Measurements from ENCODE around the gene KRI1.
"Not testable (repeated sequence)": the region's sequence is repeated elsewhere in the genome, so short reads cannot be mapped to it uniquely, and the experiment has no call there.

The KRI1 gene

DNA sequence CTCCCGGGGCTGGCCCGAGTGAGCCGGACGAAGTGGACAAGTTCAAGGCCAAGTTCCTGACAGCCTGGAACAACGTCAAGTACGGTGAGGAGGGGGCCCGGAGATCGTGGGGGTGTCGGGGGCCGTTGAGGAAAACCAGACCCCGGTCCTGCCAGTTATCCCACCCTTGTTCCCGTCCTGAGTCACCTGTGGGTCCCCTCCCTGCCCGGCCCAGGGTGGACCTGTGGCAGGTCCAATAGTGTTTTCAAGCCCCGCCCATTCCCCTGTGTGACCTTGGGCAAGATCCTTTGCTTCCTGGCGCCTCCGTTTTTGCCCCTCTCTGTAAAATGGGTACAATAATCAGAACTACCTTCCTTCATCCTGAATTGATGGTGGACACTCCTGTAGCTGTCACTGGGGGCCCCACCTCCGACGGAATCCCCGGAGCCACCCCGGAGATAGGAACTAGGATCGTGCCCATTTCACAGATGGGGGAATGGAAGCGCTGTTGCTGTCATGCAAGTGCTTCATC, 21.5 kb downstream of the KRI1 start:
- TF ChIP-seq, protein P1, sequence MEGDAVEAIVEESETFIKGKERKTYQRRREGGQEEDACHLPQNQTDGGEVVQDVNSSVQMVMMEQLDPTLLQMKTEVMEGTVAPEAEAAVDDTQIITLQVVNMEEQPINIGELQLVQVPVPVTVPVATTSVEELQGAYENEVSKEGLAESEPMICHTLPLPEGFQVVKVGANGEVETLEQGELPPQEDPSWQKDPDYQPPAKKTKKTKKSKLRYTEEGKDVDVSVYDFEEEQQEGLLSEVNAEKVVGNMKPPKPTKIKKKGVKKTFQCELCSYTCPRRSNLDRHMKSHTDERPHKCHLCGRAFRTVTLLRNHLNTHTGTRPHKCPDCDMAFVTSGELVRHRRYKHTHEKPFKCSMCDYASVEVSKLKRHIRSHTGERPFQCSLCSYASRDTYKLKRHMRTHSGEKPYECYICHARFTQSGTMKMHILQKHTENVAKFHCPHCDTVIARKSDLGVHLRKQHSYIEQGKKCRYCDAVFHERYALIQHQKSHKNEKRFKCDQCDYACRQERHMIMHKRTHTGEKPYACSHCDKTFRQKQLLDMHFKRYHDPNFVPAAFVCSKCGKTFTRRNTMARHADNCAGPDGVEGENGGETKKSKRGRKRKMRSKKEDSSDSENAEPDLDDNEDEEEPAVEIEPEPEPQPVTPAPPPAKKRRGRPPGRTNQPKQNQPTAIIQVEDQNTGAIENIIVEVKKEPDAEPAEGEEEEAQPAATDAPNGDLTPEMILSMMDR (IDR thresholded peaks at IDR 0.05; ENCODE audit: insufficient read depth, low read length, poor library complexity, severe bottlenecking), result no peak
- no peak for TF ChIP-seq EZH2phosphoT487 (conservative IDR thresholded peaks at IDR 0.05; ENCODE audit: low read length)
- H3F3A ChIP-seq (ENCODE audit: insufficient read depth), result peaks cover 10% of the 10 kb centered on the region
- H4K20me1 ChIP-seq (ENCODE audit: low read depth, low read length), result no peaks in the 10 kb centered on the region
- no peaks in the 10 kb centered on the region for H3K27me3 ChIP-seq (ENCODE audit: low read length)
- H3K9me2 ChIP-seq (replicated peaks; ENCODE audit: insufficient read depth, low read length), result no peaks in the 10 kb centered on the region
- H3K9me3 ChIP-seq (ENCODE audit: insufficient read depth, low read length), result no peaks in the 10 kb centered on the region
- peak overlapping the region; percentile 41 for H3K27ac ChIP-seq (ENCODE audit: low read depth, low read length)
- H3K4me3 ChIP-seq (ENCODE audit: insufficient read depth, low read length, poor library complexity, severe bottlenecking), result peak overlapping the region; percentile 94
- H3K9ac ChIP-seq (ENCODE audit: low read length), result peak overlapping the region; percentile 92
- peak overlapping the region; percentile 74 for H3K4me2 ChIP-seq (ENCODE audit: low read depth, low read length, poor library complexity, severe bottlenecking)
- H3K36me3 ChIP-seq (ENCODE audit: low read length), result no peaks in the 10 kb centered on the region
- H2AFZ ChIP-seq (ENCODE audit: low read depth, low read length, severe bottlenecking), result peak overlapping the region; percentile 90
- H3K79me2 ChIP-seq (ENCODE audit: insufficient read depth, low read length), result peaks cover 7% of the 10 kb centered on the region; the same call in 1 of the 2 replicates

- Histone ChIP-seq H3K9me3 (ENCODE audit: insufficient read depth, low read length) (no peaks in the 10 kb centered on the region), H3K27me3 (ENCODE audit: low read length) (no peaks in the 10 kb centered on the region), H3K4me3 (ENCODE audit: insufficient read depth, low read length, poor library complexity, severe bottlenecking) (peak within 1 kb of the TSS; percentile 94), H3K27ac (ENCODE audit: low read depth, low read length) (peak within 1 kb of the TSS; percentile 41), H4K20me1 (ENCODE audit: low read depth, low read length) (no peaks in the 10 kb centered on the region), H3K4me2 (ENCODE audit: low read depth, low read length, poor library complexity, severe bottlenecking) (peak within 1 kb of the TSS; percentile 74), H2AFZ (ENCODE audit: low read depth, low read length, severe bottlenecking) (peak within 1 kb of the TSS; percentile 90), H3K9ac (ENCODE audit: low read length) (peak within 1 kb of the TSS; percentile 92), H3F3A (ENCODE audit: insufficient read depth) (peaks cover 10% of the 10 kb centered on the region), H3K9me2 (replicated peaks; ENCODE audit: insufficient read depth, low read length) (no peaks in the 10 kb centered on the region), H3K36me3 (ENCODE audit: low read length) (no peaks in the 10 kb centered on the region), H3K79me2 (ENCODE audit: insufficient read depth, low read length) (peaks cover 7% of the 10 kb centered on the region; the same call in 1 of the 2 replicates)
- TF ChIP-seq EZH2phosphoT487 (conservative IDR thresholded peaks at IDR 0.05; ENCODE audit: low read length), result no peak
- TF ChIP-seq, protein P1 (IDR thresholded peaks at IDR 0.05; ENCODE audit: insufficient read depth, low read length, poor library complexity, severe bottlenecking), result no peak
These were observed 22.2 kb downstream of the KRI1 start, which contains the start of gene ATG4D for GRCh38 chr19:10543420-10544241. TSS of gene ATG4D (plus strand) at chr19:10543904. CDS start at chr19:10544091, 187 bp downstream.

GRCh38 chr19:10543059-10543419, 22.8 kb downstream of the KRI1 start:
- H4K20me1 ChIP-seq (ENCODE audit: low read depth, low read length), result no peaks in the 10 kb centered on the region
- H3K4me2 ChIP-seq (ENCODE audit: low read depth, low read length, poor library complexity, severe bottlenecking), result peak overlapping the region; percentile 74
- no peak overlapping the region for H2AFZ ChIP-seq (ENCODE audit: low read depth, low read length, severe bottlenecking)
- TF ChIP-seq, protein P1 (IDR thresholded peaks at IDR 0.05; ENCODE audit: insufficient read depth, low read length, poor library complexity, severe bottlenecking), result no peak
- TF ChIP-seq EZH2phosphoT487 (conservative IDR thresholded peaks at IDR 0.05; ENCODE audit: low read length), result no peak
- H3K27ac ChIP-seq (ENCODE audit: low read depth, low read length), result no peak overlapping the region
- no peaks in the 10 kb centered on the region for H3K9me3 ChIP-seq (ENCODE audit: insufficient read depth, low read length)
- peak overlapping the region; percentile 94 for H3K4me3 ChIP-seq (ENCODE audit: insufficient read depth, low read length, poor library complexity, severe bottlenecking)
- peaks cover 7% of the 10 kb centered on the region; the same call in 1 of the 2 replicates for H3K79me2 ChIP-seq (ENCODE audit: insufficient read depth, low read length)
- peaks cover 10% of the 10 kb centered on the region for H3F3A ChIP-seq (ENCODE audit: insufficient read depth)
- H3K27me3 ChIP-seq (ENCODE audit: low read length), result no peaks in the 10 kb centered on the region
- H3K36me3 ChIP-seq (ENCODE audit: low read length), result no peaks in the 10 kb centered on the region
- H3K9me2 ChIP-seq (replicated peaks; ENCODE audit: insufficient read depth, low read length), result no peaks in the 10 kb centered on the region
- H3K9ac ChIP-seq (ENCODE audit: low read length), result peak overlapping the region; percentile 92; the same call in 1 of the 2 replicates

GRCh38 chr19:10539016-10539415, 26.8 kb downstream of the KRI1 start:
- not testable (repeated sequence) for H4K20me1 ChIP-seq (ENCODE audit: low read depth, low read length); H3K9me2 ChIP-seq (replicated peaks; ENCODE audit: insufficient read depth, low read length); H3K4me3 ChIP-seq (ENCODE audit: insufficient read depth, low read length, poor library complexity, severe bottlenecking); H3K27me3 ChIP-seq (ENCODE audit: low read length); H2AFZ ChIP-seq (ENCODE audit: low read depth, low read length, severe bottlenecking); H3K36me3 ChIP-seq (ENCODE audit: low read length); H3K79me2 ChIP-seq (ENCODE audit: insufficient read depth, low read length); H3K9ac ChIP-seq (ENCODE audit: low read length); H3K27ac ChIP-seq (ENCODE audit: low read depth, low read length); H3K4me2 ChIP-seq (ENCODE audit: low read depth, low read length, poor library complexity, severe bottlenecking); H3K9me3 ChIP-seq (ENCODE audit: insufficient read depth, low read length)
- peaks cover 10% of the 10 kb centered on the region for H3F3A ChIP-seq (ENCODE audit: insufficient read depth)
